Stimulated activated naive CD8-positive, alpha-beta T cell treated with anti-CD3 and anti-CD28 coated beads, Interleukin-15, Interleukin-2, amounts not matched to agents 100 U/mL and 50 U/mL, for 24 hours (primary cell): ENCODE results near the gene RBMS3.
A peak's percentile ranks its signal among the peaks of the same experiment; 100 is the strongest.

Source experiments
- ATAC-seq: fragments of 150-1000 bp; cut with Tn5 transposase; one replicate; pipeline ENCODE4 v1.10.0; 2021
- DNase-seq: peaks from one replicate; pipeline ENCODE4 v3.0.0; 2021

RBMS3 gene

DNA sequence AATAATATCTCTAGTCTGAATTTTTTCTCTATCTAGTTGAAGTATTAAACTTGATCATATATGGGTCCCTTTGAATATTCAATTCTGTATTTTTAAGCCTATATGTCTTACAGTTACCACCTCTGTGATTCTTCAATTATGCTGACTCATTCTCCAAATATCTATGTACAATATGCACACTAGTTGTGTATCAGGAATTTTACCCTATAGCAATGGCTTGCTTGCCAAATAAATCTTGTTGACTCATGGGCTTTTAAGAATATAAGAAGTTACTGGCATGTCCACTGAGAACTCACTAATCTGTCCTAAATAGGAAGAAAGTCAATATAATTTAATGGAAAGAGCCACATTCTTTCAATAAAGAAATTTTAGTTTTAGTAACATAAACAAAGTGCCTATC, 656.3 kb downstream of the RBMS3 start:
- DNase-seq (no peak), ATAC-seq (no peak)

DNA sequence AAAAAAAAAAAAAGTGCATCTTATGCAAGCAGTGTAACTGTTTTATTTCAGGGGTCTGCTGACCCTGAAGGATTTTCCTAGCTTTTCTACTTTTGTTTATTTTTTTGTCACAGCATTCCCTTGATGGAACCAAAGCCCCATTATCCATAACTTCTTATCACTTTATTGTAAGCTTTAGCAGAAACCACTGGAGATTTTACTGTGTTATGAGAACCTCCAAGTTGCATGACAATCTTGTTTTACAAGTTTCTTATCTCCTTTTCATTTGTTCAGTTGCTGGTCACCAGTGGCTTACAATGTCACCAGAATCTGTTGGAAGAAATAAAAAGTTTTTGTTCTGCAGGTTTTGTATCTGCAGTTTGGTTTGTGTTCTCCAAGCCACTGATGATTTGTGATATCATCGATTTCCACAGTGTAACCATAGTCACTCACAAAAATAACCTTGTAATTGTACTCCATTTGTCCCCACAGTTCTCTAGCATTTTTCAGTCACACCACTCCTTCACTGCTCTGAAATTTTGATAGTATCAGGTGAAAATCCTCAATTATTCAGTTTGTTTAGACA, 660.0 kb downstream of the RBMS3 start:
- ATAC-seq (no peak), DNase-seq (no peak)

DNA sequence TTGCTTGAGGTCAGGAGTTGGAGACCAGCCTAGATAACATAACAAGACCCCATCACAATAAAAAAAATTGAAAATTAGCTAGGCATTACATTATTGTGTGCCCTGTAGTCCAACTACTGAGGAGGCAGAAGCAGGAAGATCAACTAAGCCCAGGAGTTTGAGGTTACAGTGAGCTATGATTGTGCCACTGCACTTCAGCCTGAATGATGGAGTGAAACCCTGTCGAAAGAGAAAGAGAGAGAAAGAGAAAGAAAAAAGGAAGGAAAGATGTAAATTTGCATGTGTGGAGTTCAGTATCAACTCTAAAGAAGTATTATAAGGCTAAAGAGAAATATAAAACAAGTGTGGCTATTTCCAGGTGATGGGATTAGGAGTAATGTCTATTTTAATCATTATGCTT, 661.4 kb downstream of the RBMS3 start:
- DNase-seq = no peak
- ATAC-seq = no peak

DNA sequence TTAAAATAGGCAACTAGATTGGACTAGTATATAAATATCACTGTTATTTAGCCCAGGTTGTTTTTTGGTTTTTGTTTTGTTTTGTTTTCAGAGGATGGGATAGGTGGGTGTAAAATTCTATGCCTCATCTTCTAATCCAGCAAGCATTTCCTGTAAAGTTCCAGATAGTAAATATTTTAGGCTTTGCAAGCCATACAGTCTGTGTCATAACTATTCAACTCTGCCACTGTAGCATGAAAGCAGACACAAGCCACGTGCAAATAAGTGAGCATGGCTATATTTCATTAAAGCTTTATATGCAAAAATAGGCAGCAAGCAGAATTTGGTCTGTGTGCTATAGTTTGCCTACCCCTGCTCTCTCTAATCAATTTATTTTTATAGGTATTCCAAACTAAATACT, 668.3 kb downstream of the RBMS3 start:
- DNase-seq (no peak), ATAC-seq (no peak)

- DNase-seq (no peak), ATAC-seq (no peak)
These were observed 669.2 kb downstream of the RBMS3 start for GRCh38 chr3:29949940-29950616.

GRCh38 chr3:29952431-29952830, 671.6 kb downstream of the RBMS3 start:
- ATAC-seq (no peak), DNase-seq (no peak)

GRCh38 chr3:29955413-29955812, 674.5 kb downstream of the RBMS3 start:
- ATAC-seq (no peak), DNase-seq (no peak)

DNA sequence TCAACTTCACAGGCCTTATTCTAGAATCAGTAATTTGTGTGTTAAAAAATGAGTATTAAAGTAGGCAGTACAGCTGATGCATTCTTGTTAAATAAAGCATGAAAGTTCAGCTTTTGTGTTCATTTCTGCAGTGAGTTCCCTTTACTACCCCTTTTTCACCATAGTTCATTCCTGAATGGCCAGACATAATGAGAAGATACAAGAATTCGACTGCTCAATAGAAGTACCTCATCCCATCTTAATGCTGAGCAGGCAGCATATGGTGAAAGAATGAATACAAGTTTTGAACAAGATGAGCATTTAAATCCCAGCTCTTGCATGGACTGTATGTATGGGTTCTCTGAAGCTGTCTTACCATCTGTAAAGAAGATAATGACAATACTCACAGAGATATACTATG, 677.9 kb downstream of the RBMS3 start:
- ATAC-seq = no peak
- no peak for DNase-seq

DNA sequence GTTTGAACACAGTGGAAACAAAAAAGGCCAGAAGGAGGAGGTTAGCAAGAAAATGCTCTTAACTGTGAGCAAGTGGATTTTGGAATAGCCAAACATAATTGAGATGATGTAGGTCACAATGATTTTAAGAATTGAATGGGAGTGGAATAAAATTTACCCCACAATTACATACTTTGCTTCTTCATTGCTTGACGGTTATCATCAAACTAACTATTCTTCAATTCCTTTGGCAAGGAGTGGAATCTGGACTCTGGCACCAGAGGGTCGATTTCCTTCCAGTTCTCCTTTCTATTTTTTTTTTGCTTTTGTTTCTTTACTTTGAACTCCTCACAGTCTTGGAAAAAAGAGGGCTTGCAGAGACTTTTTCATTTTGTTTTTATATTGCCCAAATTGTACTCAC, 691.0 kb downstream of the RBMS3 start:
- ATAC-seq (no peak), DNase-seq (no peak)

DNA sequence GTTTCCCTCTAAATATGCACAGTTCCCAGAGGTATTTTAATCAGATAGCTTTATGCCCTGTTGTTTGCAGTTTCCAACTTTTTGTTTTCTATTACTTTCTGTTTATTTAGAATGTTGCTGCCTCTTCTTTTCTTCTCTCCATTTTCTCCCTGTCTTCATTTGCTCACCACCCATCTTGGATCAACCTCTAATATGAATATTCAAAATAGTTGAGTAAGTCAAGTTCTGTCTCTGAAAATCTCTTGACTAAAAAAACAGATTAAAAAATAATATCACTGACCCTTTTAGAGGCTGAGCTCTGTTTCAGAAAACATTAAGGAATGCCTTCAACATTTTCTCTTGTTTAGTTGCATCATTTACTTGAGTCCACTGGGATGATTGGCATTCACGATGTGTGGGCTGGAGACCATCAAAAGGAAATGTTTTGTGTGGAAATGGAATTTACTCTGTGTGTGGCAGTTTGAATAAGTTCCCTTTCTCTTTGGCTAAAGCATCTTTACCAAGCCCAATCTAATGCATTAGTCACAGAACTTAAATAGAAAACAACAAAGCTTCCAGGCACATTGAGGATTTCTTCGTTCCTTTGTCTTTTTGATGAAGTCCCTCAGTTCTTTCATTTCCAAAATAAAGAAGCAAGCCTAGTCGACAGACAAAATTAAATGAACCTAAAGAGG, 691.6 kb downstream of the RBMS3 start:
- no peak for DNase-seq
- no peak for ATAC-seq

GRCh38 chr3:29973763-29974162, 692.9 kb downstream of the RBMS3 start:
- ATAC-seq (no peak), DNase-seq (no peak)

DNA sequence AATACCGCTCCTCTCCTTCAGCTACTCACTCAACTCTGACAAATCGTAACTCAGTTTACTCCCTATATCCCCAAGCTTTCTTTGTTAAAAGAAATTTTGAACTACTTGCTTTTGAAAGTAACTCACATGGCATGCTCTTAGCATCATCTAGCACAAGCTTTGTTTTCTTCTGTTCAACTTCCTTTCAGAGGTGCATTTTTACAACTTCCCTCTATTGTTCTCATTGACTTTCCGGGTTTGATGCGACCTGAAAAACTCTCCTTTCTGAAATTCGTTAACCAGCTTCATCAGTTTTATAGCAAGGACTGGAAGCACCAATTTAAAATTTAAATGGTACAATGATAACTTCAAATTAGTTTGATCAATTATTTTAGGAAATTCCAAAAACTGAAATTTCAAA, 696.0 kb downstream of the RBMS3 start:
- no peak for ATAC-seq
- DNase-seq = no peak

- DNase-seq = no peak
- no peak for ATAC-seq
These were observed 696.5 kb downstream of the RBMS3 start for GRCh38 chr3:29977360-29977759.

- DNase-seq = no peak
- ATAC-seq = no peak
These were observed 697.2 kb downstream of the RBMS3 start for GRCh38 chr3:29978036-29978435.

GRCh38 chr3:29991198-29991597, 710.3 kb downstream of the RBMS3 start:
- no peak for DNase-seq
- ATAC-seq = no peak

DNA sequence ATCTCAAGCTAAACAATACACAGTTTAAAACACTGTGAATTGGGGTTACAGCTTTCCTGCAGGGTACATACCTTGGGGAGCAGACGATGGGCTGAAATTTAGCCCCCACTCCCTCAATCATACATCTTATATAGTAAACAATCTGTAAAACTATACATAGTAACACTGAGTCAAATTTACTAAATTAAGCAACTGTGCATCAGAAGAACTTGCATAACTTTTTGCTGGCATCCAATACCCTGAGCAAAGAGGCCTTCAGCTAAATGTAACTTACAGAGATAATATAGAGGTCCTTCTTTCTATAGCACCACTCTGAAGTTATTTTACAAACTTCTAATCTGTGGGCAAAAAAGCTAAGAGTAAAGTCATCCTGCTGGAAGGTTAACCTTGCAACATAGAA, 721.9 kb downstream of the RBMS3 start:
- ATAC-seq (no peak), DNase-seq (no peak)

GRCh38 chr3:30003741-30004140, 722.9 kb downstream of the RBMS3 start:
- ATAC-seq = no peak
- DNase-seq = no peak

DNA sequence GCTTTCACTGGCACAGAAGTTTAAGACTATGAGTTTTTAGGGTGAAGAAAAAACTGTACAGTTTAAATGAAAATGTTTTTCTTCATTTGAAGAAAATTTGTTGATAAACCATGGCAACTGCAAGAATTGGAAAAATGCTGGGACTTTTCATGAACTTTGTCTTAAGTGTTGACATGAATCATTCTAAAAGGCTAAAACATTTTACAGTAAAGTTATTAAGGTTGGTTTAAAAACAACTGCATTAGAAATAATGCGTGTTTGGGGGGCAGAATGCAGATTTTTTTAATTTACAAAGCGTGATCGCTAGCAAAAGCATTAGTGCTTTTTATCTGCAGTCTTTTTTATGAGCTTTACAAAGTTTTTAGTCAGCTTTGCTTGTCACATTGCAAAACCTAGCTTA, 723.6 kb downstream of the RBMS3 start:
- ATAC-seq = no peak
- DNase-seq = no peak

DNA sequence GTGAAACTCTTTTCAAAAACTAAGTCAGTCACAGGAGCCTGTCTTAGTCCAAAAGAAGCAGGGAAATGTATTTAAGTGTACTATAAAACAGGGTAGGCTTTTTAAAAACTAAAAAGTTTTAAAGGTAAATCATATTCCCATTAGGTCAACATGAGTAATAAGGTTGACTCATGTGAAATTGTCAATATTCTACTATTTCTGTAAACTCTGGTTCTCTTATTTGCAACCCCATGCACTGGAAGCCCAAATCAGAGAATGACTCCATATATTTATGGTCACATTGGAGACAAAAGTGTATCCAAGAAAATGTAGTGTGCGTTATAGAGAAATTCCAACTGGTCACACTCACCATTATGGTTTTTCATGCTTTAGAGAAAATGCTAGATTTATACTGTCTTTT, 725.2 kb downstream of the RBMS3 start:
- ATAC-seq (no peak), DNase-seq (no peak)

DNA sequence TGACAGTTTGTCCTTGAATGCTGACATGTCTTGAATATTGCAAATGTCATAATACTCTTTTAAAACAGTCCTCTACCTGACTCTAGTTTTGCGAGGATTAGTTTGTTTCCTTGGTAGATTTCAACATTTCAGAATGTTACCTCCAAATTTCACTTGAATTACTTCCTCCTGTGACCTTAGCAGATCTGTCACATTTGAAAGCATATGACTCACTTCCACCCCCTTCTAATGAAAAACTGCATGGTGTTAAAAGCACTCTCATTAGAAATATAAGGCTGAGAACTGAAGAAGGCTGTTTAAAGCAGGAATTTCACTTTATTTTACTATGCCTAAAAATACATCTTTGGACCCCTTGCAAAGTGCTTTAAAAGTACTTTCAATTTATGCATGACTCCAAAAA, 726.8 kb downstream of the RBMS3 start:
- DNase-seq (no peak), ATAC-seq (no peak)

GRCh38 chr3:30011237-30011803, 730.4 kb downstream of the RBMS3 start:
- ATAC-seq (peak; percentile 81), DNase-seq (no peak)

DNA sequence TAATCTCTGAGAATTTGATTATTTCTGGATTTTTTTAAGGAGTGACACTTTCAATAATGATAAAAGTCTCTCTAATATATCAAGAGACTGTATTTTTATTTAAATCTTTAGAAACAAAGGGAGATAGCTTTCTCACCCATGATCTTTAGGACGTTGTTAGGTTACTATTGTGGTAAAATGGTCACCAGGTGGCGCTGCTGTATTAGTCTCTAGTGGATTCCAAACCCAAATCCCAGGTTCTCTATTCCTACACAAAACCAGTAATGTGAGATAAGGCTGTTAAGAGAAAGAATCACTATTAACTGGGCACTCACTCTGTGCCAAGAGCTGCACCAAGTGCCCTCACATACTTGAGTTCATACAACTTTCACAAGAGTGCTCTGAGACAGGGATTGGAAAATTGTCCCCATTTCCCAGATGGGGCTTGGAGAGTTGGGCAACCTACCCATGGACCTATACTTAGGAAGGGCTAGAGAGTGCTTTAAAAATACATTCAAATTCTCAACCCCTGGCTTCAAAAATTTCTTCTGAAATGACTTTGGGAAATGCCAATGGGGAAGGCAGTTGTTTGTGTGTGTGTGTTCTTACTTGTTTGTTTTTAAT, 732.2 kb downstream of the RBMS3 start:
- no peak for ATAC-seq
- peak; percentile 66 for DNase-seq

- DNase-seq = no peak
- ATAC-seq = no peak
These were observed 737.0 kb downstream of the RBMS3 start for GRCh38 chr3:30017901-30018300.
